GM19463 (cell line): ENCODE measurements around the gene PDCL2.
A peak's percentile ranks its signal among the peaks of the same experiment; 100 is the strongest.
"Not testable (repeated sequence)": the region's sequence is repeated elsewhere in the genome, so short reads cannot be mapped to it uniquely, and the experiment has no call there.

ENCODE experiments used
- ATAC-seq: cut with Tn5 transposase; IDR thresholded peaks from one replicate; pipeline ENCODE4 v1.9.1; 2021; ENCODE audit warnings: mild to moderate bottlenecking, moderate library complexity; ENCODE audit not compliant: unreplicated experiment

Gene PDCL2

DNA sequence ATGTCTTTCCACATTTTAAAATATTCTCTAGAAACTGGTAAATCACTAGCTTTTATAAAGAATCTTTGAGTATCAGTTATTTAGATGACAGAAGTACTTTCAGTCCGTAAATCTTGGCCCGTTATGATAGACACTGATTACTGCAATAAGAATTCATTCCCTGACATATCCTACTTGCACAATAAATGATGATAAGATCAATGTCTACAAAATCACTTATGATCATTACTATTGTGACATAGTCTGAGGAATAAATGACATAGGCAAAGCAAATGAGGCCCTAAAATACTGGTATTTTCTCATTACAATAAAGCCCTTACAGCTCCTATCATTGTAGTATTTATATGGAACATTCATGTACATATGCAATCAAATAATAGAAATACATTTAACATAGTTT lies 6.6 kb upstream of the PDCL2 start:
- ATAC-seq, result no peak

DNA sequence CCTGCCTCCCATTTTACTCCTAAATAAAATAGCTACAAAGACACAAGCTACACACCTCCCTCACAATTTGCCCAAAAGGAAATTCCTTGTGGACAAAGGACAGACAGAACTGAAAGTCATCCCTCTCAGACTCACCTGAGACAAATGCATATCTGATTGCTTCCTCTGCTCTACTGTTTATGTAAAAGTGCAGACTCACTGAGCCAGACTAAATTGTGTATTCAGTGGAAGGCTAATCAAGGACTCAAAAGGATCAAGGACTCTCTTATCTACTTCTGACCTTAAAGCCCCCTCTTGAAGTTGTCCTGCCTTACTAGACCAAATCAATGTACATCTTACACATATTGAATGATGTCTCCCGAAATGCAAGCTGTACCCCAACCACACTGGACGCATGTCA lies 3.9 kb downstream of the PDCL2 start:
- ATAC-seq, result no peak

DNA sequence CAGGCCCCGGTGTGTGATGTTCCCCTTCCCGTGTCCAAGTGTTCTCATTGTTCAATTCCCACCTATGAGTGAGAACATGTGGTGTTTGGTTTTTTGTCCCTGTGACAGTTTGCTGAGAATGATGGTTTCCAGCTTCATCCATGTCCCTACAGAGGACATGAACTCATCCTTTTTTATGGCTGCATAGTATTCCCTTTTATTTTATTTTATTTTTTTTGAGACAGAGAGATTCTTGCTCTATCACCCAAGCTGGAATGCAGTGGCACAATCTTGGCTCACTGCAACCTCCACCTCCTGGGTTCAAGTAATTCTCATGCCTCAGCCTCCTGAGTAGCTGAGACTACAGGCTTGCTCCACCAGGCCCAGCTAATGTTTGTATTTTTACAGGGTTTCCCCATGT lies 9.3 kb downstream of the PDCL2 start:
- ATAC-seq, result not testable (repeated sequence)

DNA sequence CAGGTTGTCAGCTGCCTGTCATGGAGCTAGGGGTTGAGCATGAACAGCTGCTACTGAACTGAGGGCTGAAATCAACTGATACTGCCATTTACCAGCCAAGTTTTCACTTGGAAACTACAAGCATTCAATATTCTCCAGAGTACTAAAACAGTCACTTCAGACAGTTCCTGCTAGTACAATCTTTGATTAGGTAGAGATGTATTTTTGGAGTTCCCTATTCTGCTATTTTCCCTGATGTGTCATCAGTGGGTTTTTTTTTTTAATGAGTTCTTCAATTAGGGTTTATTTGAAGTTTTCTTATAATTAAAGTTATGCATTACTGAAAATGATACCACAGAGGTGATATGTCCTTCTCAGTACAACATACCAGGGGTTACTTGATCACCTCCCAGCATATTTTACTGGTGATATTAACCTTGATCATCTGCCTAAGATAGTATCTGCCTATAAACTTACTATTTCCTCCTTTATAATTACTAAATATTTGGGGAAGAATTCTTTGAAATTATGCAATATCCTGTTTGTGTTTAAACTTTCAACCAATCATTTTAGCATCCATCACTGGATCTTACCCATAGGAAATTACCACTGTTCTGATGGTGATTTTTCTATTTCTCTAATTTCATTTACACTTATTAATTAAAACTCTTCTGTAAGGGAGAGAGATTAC lies 13.6 kb downstream of the PDCL2 start:
- no peak for ATAC-seq

DNA sequence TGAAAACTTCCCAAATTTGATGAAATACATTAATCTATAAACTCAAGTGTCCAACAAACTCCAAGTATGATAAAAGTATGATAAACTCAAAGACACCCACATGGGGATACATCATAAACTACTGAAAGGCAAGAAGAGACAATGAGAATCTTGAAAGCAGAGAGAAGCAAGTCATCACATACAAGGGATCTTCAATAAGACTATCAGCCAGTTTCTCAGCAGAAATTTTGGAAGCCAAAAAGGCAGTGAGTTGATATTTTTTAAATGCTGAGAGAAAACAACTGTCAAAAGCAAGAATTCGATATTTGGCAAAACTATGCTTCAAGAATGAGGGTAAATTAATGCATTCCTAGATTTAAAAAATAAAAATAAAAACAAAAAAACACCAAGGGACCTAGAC lies 16.5 kb downstream of the PDCL2 start:
- no peak for ATAC-seq

DNA sequence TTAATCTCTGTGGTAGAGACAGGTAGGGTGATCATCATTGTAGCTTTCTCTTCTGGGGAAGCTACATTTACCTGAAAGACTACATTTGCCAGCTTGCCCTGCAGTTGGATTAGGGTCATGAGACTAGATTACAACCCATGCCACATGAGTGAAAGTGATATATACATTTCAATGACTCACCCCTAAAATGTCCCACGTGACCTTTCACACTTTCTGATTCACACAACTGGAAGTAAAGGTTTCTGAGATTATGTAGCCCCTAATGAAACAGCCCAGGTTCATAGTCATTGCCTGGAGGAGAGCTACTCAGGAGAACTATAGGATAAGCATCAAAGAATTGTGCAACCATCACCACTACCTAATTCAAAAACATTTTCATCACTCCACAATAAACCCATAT lies 17.8 kb downstream of the PDCL2 start:
- no peak for ATAC-seq

DNA sequence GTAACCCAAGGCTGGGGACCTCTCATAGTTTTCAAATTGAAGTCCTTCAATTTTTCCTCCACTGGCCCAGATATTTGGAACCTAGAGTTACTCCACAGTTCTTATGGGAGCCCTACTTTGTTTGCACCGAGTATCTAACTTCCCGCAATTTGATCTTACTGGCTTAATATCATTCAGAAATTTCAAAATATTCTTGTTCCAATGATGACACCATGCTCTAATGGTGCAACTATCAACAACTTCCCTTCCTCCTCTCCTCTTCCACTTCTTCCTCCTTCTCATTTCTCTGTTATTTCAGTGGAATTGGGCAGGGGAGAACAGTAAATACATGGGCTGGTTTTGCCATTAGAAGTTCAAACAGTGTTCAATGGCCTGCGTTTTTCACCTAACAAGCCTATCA lies 20.2 kb downstream of the PDCL2 start:
- no peak for ATAC-seq

DNA sequence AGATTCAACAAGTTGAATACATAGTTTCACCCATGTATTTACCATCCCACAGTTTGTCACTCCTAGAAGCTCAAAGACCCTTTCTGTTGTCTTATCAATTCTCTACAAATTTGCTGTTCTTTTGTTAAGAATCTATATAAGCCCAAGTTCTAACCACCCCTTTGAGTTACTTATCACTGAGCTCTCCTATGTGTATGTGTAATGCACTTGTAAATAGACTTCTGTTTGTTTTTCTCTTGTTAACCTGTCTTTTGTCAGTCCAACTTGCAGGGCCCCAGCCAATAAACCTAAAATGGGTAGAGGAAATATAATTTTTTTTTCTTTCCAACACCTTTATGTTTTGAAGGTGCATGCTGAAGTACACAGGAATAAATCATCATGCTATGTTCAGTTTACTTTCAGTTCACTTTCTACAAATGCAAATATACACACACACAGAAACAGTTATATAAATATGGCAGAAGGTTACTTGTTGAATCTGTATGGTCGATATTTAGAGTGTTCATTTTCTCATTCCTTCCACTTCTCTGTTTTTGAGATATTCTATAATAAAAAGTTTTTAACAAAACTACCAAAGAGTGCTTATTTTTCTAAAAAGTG lies 23.0 kb downstream of the PDCL2 start:
- no peak for ATAC-seq

DNA sequence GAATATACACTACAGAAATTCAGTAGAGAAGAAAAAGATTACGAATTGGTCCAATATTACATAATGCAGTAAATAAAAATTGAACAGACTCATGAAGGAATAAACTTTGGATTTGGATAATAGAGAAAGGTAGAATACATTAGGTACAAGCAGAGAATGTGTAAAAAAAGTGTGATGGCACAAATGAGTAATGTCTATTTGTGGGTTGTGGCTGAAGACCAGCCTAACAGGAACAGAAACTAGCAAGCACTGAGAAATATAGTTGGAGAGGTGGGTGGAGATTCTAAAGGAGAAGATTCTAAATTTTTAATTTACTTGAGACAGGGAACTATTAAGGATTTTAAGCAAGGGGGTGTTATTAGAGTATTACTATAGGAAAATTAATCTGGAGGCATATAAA lies 30.2 kb downstream of the PDCL2 start:
- ATAC-seq, result peak; percentile 100

DNA sequence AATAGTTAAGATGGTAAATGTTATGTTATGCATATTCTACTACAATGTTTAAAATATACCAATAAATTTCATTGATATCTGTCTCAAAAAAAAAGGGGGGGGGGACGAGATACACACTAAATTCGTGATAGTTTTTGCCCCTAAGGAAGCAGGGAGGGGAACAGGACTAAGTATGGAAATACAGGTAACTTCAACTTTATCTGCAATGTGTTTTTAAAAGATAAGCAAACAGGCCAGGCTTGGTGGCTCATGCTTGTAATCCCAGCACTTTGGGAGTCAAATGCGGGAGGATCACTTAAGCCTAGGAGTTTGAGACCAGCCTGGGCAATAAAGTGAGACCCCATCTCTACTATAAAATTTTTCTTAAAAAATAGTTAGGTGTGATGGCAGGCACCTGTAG lies 31.9 kb downstream of the PDCL2 start:
- no peak for ATAC-seq

DNA sequence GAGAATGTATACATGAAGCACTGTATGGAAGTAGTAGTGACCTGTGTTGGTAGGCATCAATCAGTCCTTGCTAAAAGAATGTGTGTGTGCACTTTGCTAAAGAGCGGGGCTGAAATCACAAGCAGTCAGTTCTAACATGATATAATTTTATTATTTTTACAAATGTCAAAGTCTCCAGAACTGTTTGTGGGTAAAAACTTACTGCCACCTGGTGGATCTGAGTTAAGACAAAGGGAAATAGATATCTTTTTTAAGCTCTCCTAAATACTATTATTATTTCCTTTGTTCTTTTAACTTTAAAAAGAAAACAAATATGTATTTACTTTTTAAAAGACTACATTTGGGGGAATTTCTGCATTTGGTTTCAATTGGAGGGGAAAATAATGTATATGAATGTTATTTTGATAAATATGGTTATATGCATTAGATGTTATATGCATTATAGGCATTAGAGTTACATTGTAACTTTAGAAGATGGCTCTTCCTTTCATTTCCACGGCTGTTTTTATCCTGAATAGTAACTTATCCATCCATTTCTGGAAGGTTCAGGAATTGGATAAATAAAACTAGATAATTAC lies 37.5 kb downstream of the PDCL2 start:
- no peak for ATAC-seq

DNA sequence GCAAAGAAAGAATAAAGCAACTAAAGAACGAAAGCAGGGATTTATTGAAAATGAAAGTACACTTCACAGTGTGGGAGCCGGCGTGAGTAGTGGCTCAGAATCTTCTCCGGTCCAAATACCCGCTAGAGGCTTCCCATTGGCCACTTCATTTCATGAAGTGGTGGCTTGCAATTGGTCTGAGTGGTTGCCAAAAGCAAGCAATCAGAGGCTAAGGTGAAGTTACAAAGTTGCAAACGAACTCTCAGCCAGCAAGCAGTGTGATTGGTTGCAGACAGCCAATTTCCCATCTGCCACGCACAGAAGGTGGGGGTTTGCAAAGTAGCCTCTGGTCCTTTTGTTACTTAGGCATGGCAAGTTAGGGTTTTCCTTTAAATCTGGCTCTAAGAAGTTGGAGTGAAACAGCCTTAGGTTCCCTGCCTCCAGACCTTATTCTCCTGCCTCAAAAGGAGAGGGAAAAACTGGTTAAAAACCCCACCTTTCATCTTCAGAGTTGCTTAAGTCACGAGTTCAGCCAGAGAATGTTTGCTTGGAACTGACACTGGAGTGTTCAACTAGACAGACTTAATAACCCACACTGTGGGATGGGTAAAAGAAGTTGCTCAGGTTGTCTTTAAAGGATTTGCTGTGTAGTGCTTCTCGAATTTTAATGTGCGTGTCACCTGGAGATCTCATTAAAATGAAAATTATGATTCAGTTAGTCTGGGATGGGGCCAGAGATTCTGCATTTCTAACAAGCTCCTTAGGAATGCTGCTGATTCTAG lies 38.4 kb downstream of the PDCL2 start:
- ATAC-seq, result no peak

DNA sequence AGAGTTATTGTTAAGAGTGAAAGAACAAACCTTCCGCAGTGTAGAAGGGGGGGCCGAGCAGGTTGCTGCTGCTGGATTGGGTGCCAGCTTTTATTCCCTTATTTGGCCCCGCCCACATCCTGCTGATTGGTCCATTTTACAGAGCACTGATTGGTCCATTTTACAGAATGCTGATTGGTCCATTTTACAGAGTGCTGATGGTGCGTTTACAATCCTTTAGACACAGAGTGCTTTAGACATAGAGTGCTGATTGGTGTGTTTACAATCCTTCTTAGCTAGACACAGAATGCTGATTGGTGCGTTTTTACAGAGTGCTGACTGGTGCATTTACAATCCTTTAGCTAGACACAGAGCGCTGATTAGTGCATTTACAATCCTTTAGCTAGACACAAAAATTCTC lies 40.1 kb downstream of the PDCL2 start:
- ATAC-seq, result not testable (repeated sequence)

DNA sequence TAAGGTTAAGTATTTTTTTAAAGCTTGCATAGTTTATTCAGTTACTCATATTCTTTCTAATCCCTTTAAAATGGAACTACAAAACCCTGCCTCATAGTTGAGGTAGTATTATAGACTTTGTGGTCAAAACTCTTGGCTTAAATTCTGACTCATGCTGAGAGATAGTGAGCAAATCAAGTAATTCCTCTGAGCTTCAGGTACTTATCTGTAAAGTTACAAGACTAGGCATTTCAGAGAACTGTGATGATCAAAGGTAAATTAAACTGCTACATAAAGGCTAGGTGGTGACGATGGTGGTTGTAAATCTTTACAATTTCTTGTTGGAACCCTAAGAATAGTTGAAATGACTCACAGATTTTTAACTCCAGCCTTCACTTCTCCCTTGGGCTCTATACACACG lies 42.2 kb downstream of the PDCL2 start:
- ATAC-seq, result no peak

DNA sequence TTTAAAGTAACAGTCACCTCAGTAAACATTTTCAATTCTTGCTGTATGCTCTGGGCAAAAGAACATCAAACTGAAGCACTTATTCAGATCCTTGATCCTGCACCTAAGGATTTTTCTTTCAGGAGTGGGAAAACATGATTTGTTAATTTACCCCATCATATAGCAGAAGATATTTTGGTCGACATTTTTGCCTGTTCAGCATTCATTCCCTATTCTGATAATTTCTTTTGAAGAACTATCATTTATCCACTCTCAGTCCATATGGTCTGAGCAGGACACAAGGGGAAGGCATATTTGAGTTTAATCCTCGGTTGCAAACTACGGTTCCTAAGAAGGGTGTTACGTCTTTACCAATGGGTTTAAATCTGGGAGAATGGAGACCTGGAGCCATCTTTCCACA lies 44.1 kb downstream of the PDCL2 start:
- ATAC-seq, result no peak

DNA sequence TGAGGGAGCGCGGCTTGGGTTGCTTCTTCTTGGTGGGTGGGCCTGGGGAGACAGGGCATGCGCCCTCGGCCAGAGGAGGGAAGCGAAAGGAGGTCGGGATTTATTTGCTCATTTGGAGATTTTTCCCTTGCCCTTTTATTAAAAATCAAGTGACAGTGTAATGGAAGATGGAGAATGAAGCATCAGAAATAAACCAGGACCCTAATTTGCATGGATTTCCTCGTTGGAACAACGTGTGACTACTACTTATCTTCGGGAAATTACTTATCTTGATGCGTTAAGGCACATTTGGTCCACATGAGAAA lies 44.6 kb downstream of the PDCL2 start:
- ATAC-seq, result no peak

DNA sequence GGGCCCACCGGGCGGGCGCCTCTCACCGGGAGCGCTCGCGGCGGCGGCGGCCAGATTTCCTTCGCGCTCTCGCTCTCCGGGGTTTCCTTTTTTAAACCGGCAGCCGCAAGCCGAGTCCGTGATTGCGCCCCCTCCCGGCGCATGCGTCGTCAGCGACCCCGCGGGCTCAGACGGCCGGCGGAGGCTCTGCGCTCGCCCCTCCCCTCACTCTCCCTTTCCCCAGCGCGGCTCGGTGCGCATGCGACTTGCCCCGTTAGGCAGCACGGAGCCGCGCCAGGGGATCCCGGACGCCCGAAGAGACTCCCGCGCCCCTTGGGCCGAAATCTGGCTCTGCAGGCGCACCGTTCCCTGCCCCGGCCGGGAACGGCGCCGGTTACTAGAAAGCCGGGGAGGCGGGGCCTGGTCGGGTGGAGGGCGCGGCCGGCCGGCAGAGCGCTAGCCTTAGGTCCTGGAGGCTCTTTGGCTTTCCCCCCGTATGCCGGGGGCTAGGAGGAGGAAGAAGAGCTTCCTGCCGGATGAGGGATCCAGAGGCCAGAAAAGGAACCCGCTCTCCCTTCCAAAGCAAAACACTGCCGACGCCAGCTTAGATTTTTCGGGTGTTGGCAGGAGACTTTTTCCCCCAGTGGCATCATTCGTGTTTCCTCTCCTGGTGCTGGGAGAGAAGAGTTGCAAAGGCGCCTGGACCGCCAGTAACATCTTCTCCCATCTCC lies 45.1 kb downstream of the PDCL2 start, which contains the start of gene CLOCK:
CLOCK (minus strand) TSS at position 154 of the 710 bp plus-strand sequence. CDS start 64,124 bp downstream, outside the sequence.
- peak; percentile 71 for ATAC-seq

DNA sequence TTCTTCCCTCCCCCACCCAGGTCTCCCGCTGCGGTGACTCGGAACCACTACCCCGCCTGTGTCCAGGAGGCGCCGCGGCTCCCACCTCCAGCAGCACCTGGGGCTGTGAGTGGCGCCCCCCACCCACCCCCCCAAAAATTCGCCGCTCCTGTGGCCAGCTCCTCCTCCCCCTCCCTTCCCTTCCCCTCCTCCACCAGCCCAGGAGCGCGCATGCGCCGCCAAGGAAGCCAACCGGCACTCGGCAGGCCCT lies 45.6 kb downstream of the PDCL2 start:
- peak; percentile 35 for ATAC-seq

DNA sequence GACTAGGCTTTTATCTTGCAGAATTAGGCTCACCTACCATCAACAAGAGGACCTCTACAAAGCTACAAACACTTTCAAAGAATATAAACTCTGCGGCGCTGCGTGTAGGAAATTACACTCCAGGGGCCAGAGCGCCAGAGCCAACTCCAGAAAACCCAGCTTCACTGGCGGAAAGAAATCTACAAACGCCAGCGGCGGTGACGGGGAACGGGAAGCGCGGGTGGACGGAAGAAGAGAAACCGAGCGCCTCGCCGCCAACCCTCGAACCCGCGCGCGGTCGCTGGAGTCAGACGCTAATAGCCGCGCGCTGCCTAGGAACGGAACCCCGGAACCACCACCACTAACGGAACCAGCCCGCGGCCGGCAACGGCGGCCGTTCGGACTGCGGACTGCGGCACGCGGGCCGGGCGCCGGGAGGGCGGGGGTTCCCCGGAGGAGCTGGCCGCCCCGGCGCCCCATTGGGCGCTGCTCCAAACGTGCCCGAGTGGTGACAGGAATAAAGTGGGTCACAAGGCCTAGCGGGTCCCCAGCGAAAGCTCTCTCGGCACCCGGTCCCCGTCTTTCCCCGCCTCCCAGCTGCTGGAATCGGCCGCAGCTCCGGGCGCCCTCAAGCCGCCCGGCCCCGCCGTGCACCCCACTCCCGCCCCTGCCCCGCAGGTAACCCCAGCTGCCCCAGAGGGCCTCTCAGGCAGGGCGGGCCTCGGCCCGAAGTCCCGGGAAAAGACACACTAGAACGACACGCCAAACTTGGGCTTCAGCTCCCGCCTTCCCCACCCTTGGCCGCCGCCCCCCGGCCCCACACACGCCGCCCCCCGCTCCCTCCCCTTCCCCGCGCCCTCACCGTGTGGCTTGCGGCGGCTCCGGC lies 46.2 kb downstream of the PDCL2 start:
- peak; percentile 36 for ATAC-seq

DNA sequence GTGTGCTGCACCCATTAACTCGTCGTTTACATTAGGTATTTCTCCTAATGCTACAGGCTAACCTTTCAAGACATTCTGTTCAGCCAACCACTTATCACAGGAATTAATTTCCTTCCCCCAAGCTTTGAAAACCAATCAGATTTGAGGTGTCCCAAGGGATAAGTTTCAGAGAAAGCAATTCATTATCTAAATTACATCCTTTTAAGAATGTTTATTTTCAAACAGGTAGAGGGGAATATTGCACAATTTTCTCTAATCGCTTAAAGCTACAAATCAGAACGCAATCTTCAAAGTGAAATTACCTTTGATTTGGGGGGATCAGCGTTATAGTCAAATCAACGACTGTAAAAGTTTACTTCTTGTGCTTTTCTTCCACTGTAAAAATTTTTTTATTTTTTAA lies 46.9 kb downstream of the PDCL2 start:
- ATAC-seq, result no peak

DNA sequence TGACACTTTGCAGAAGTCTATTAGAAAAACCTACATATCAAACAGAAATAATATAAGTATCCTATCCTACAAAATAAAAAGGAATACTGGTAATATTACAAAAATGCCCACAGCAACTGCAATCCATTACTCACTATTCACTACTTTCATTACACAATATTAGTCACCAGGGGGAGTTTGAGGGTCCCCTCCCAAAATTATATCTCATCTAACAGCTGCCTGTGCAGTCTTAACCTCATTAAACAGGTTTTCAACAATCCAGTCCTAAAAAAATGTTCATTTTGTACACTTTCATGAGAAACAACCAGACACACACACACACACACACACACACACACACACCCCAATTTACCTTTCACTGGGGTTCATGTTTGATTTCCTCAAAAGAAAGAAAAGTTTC lies 48.2 kb downstream of the PDCL2 start:
- ATAC-seq, result no peak
